Measurements from ENCODE around the gene NKAIN1. TPM values are rescaled to one million over a fixed set of nuclear protein-coding genes. Genes with fewer than 3 reads are reported as not detected.
A peak's percentile ranks its signal among the peaks of the same experiment; 100 is the strongest.

Gene NKAIN1
- total RNA-seq, 2 donors from 2014 or later: not detected

- peaks cover 6 to 8% of the 10 kb centered on the region in 2 donors for H3K27me3 ChIP-seq
- H3K9me3 ChIP-seq: no peaks in the 10 kb centered on the region
- TF ChIP-seq CTCF (IDR thresholded peaks at IDR 0.05): no peak
- DNase-seq (ENCODE audit: low spot score): no peak
- peaks cover 0 to 10% of the 10 kb centered on the region in 2 donors for H3K4me1 ChIP-seq
- no peak overlapping the region for H3K27ac ChIP-seq
- H3K36me3 ChIP-seq: no peaks in the 10 kb centered on the region
- peak overlapping the region in 1 of 2 donors; percentile 38 for H3K4me3 ChIP-seq
Measured at GRCh38 chr1:31238986-31239613, 587 bp downstream of the NKAIN1 start.

- no peak for DNase-seq (ENCODE audit: low spot score)
- H3K4me3 ChIP-seq: no peak overlapping the region
- H3K27me3 ChIP-seq: peaks cover 6 to 8% of the 10 kb centered on the region in 2 donors
Measured at GRCh38 chr1:31238612-31238985, 1.1 kb downstream of the NKAIN1 start.

GRCh38 chr1:31234870-31235269 lies 4.8 kb downstream of the NKAIN1 start:
- H3K27me3 ChIP-seq: peaks cover under 1 to 2% of the 10 kb centered on the region in 2 donors
- DNase-seq (ENCODE audit: low spot score): no peak
- TF ChIP-seq CTCF (IDR thresholded peaks at IDR 0.05): no peak

More at GRCh38 chr1:31238612-31238985, 1.1 kb downstream of the NKAIN1 start:
- Histone ChIP-seq H3K4me1 (peaks cover 0 to 10% of the 10 kb centered on the region in 2 donors), H3K36me3 (no peaks in the 10 kb centered on the region), H3K9me3 (no peaks in the 10 kb centered on the region), H3K27ac (no peak overlapping the region)
- no peak for TF ChIP-seq CTCF (IDR thresholded peaks at IDR 0.05)

GRCh38 chr1:31234123-31234708 lies 5.5 kb downstream of the NKAIN1 start:
- Histone ChIP-seq H3K36me3 (no peaks in the 10 kb centered on the region), H3K27me3 (no peaks in the 10 kb centered on the region), H3K9me3 (no peaks in the 10 kb centered on the region), H3K4me3 (no peak overlapping the region), H3K27ac (no peak overlapping the region), H3K4me1 (peaks cover 0 to 5% of the 10 kb centered on the region in 2 donors)
- no peak for DNase-seq (ENCODE audit: low spot score)
- no peak for TF ChIP-seq CTCF (IDR thresholded peaks at IDR 0.05)

More at GRCh38 chr1:31234870-31235269, 4.8 kb downstream of the NKAIN1 start:
- H3K4me3 ChIP-seq: no peak overlapping the region
- H3K4me1 ChIP-seq: peaks cover 0 to 9% of the 10 kb centered on the region in 2 donors
- H3K36me3 ChIP-seq: no peaks in the 10 kb centered on the region
- H3K27ac ChIP-seq: no peak overlapping the region
- no peaks in the 10 kb centered on the region for H3K9me3 ChIP-seq

GRCh38 chr1:31232689-31233088 lies 7.0 kb downstream of the NKAIN1 start:
- no peak for DNase-seq (ENCODE audit: low spot score)
- Histone ChIP-seq H3K4me3 (no peak overlapping the region), H3K9me3 (no peaks in the 10 kb centered on the region), H3K36me3 (no peaks in the 10 kb centered on the region), H3K4me1 (no peaks in the 10 kb centered on the region), H3K27ac (no peak overlapping the region), H3K27me3 (no peaks in the 10 kb centered on the region)
- TF ChIP-seq CTCF (IDR thresholded peaks at IDR 0.05): no peak
